ENCODE data around the gene ACKR3. TPM values are rescaled to one million over a fixed set of nuclear protein-coding genes. Genes with fewer than 3 reads are reported as not detected.

The ACKR3 gene
- total and polyA plus RNA-seq, 9 donors = 4.6 to 22.7 (median 7.9) TPM

- no peak for DNase-seq
- H3K27me3 ChIP-seq = no peaks in the 10 kb centered on the region
- no peak for TF ChIP-seq CTCF (IDR thresholded peaks at IDR 0.05)
- no peak for TF ChIP-seq POLR2A (IDR thresholded peaks at IDR 0.05)
- TF ChIP-seq EP300 (IDR thresholded peaks at IDR 0.05) = no peak
- WGBS, 3 donors = 64 to 68% (median 66%) methylated on average over 3 of the region's 3 CpGs
- no peak overlapping the region for H3K4me3 ChIP-seq
- H3K27ac ChIP-seq = no peak overlapping the region
- H3K36me3 ChIP-seq = no peaks in the 10 kb centered on the region
- H3K4me1 ChIP-seq (ENCODE audit: insufficient read depth) = no peaks in the 10 kb centered on the region
- H3K9me3 ChIP-seq = peaks cover 0 to 5% of the 10 kb centered on the region in 2 donors
- intact Hi-C loops (cut with DNase I) = no loop called here
Observed at GRCh38 chr2:236557306-236558030, 12.2 kb upstream of the ACKR3 start.

- TF ChIP-seq POLR2A (IDR thresholded peaks at IDR 0.05) (no peak), CTCF (IDR thresholded peaks at IDR 0.05) (no peak), EP300 (IDR thresholded peaks at IDR 0.05) (no peak)
- no peak for DNase-seq
- 88 to 92% (median 89%) methylated on average over 11 of the region's 11 CpGs for WGBS, 3 donors
- intact Hi-C loops (cut with DNase I) = no loop called here
- Histone ChIP-seq H3K36me3 (no peaks in the 10 kb centered on the region), H3K4me3 (no peak overlapping the region), H3K4me1 (ENCODE audit: insufficient read depth) (no peaks in the 10 kb centered on the region), H3K27me3 (no peaks in the 10 kb centered on the region), H3K9me3 (peaks cover 0 to 5% of the 10 kb centered on the region in 2 donors), H3K27ac (no peak overlapping the region)
Observed at GRCh38 chr2:236558036-236558435, 11.6 kb upstream of the ACKR3 start.

GRCh38 chr2:236558993-236559978 is 10.3 kb upstream of the ACKR3 start:
- intact Hi-C loops (cut with DNase I) = no loop called here
- H3K4me1 ChIP-seq (ENCODE audit: insufficient read depth) = no peaks in the 10 kb centered on the region
- TF ChIP-seq EP300 (IDR thresholded peaks at IDR 0.05) (no peak), POLR2A (IDR thresholded peaks at IDR 0.05) (no peak), CTCF (IDR thresholded peaks at IDR 0.05) (no peak)
- H3K27me3 ChIP-seq = no peaks in the 10 kb centered on the region
- H3K36me3 ChIP-seq = no peaks in the 10 kb centered on the region
- H3K4me3 ChIP-seq = no peak overlapping the region
- no peak for DNase-seq
- H3K27ac ChIP-seq = no peak overlapping the region
- WGBS, 3 donors = 83 to 88% (median 86%) methylated on average over 6 of the region's 6 CpGs
- H3K9me3 ChIP-seq = peaks cover 0 to 5% of the 10 kb centered on the region in 2 donors

GRCh38 chr2:236561874-236562273 is 7.8 kb upstream of the ACKR3 start:
- intact Hi-C loops (cut with DNase I) = loop anchor here in 1 of 4 donors (5.0 to 10.0 kb wide), 2 partner anchors 503 to 980 kb away; no protein-coding TSS in a partner anchor
- Histone ChIP-seq H3K4me1 (ENCODE audit: insufficient read depth) (peaks cover 1% of the 10 kb centered on the region), H3K4me3 (no peak overlapping the region), H3K27ac (no peak overlapping the region), H3K9me3 (no peaks in the 10 kb centered on the region), H3K36me3 (no peaks in the 10 kb centered on the region), H3K27me3 (no peaks in the 10 kb centered on the region)
- TF ChIP-seq CTCF (IDR thresholded peaks at IDR 0.05) (no peak), POLR2A (IDR thresholded peaks at IDR 0.05) (no peak), EP300 (IDR thresholded peaks at IDR 0.05) (no peak)
- DNase-seq = no peak
- WGBS, 3 donors = 96 to 98% (median 97%) methylated on average over 3 of the region's 3 CpGs

All from ovary (tissue), 9 donors.